A673 (cell line): ENCODE data around the gene OLFM1.

ENCODE experiments used
- EZH2 ChIP-seq: fragments of 200-600 bp; sonication (generic); IDR thresholded peaks from 2 replicates; pipeline ENCODE4 v1.6.1; 2017; ENCODE audit warnings: borderline replicate concordance, low read depth, mild to moderate bottlenecking, mixed read lengths, antibody characterized with exemption, low read length; ENCODE audit not compliant: poor library complexity, severe bottlenecking
- TF ChIP-seq, protein P1 (sequence below): fragments of 300-800, 200-600 bp; sonication (generic); conservative IDR thresholded peaks from 2 replicates; pipeline ENCODE4 v1.5.1; 2017; ENCODE audit warnings: low read depth, mild to moderate bottlenecking, antibody characterized with exemption, low read length, moderate library complexity, mixed read lengths

DNA sequence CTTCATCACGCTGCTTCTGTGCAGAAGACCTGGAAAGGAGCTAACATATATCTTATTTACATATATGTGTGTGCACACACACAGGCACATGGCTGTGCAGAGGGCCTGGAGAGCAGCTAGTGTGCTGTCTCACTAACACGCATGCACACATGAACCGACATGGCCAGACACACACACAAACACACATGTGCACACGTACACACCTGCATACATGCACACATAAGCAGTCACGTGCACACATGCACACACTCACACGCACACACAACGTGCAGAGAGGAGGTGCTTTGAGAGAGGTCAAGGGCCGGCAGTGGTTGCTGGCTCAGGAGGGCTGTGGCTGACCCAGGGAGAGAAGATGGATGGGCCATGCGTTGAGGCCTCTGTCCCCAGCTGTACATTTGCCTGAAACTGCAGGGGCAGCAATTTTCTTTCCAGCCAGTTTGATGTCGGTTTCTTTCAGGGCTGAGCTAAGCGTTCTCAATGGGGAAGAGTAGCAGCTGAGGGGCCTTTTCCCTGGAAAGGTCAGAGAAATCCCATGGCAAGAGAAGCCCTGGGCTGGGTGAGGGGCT is 66.7 kb downstream of the OLFM1 start:
- TF ChIP-seq, protein P1, sequence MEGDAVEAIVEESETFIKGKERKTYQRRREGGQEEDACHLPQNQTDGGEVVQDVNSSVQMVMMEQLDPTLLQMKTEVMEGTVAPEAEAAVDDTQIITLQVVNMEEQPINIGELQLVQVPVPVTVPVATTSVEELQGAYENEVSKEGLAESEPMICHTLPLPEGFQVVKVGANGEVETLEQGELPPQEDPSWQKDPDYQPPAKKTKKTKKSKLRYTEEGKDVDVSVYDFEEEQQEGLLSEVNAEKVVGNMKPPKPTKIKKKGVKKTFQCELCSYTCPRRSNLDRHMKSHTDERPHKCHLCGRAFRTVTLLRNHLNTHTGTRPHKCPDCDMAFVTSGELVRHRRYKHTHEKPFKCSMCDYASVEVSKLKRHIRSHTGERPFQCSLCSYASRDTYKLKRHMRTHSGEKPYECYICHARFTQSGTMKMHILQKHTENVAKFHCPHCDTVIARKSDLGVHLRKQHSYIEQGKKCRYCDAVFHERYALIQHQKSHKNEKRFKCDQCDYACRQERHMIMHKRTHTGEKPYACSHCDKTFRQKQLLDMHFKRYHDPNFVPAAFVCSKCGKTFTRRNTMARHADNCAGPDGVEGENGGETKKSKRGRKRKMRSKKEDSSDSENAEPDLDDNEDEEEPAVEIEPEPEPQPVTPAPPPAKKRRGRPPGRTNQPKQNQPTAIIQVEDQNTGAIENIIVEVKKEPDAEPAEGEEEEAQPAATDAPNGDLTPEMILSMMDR: no peak
- no peak for TF ChIP-seq EZH2
